Omental fat pad (tissue), 4 donors: ENCODE measurements around the gene RDH16. TPM values are rescaled to one million over a fixed set of nuclear protein-coding genes. Genes with fewer than 3 reads are reported as not detected.
"Not testable (repeated sequence)": the region's sequence is repeated elsewhere in the genome, so short reads cannot be mapped to it uniquely, and the experiment has no call there.

Experiments used
- ATAC-seq: fragments of 150-250 bp; one replicate; pipeline ENCODE4 v1.9.1; 2016; ENCODE audit warnings: mild to moderate bottlenecking, moderate library complexity; ENCODE audit not compliant: low FRiP score
- DNase-seq: peaks from one replicate; pipeline ENCODE4 v3.0.0-alpha.2; 2019; ENCODE audit warnings: low spot score
- total RNA-seq, 4 donors: library from RNA; depleted of rRNA; stranded (reverse); fragments of >200 nt; gene quantifications; one replicate each; pipeline ENCODE4 v1.1.0, GENCODE V29; 2016
- TF ChIP-seq, protein P1 (sequence below), 3 donors: fragments of 450-650 bp; IDR thresholded peaks; one replicate each; pipeline ENCODE4 v1.5.1; 2016 to 2017; ENCODE audit warnings: antibody characterized with exemption in 3 of 3, mild to moderate bottlenecking in 3 of 3, moderate library complexity in 2 of 3

Gene RDH16
- total RNA-seq, 4 donors from 2014 or later: 0.36 to 0.56 (median 0.47) TPM; not detected in 1

- DNase-seq (no peak), ATAC-seq (no peak)
- TF ChIP-seq, protein P1, sequence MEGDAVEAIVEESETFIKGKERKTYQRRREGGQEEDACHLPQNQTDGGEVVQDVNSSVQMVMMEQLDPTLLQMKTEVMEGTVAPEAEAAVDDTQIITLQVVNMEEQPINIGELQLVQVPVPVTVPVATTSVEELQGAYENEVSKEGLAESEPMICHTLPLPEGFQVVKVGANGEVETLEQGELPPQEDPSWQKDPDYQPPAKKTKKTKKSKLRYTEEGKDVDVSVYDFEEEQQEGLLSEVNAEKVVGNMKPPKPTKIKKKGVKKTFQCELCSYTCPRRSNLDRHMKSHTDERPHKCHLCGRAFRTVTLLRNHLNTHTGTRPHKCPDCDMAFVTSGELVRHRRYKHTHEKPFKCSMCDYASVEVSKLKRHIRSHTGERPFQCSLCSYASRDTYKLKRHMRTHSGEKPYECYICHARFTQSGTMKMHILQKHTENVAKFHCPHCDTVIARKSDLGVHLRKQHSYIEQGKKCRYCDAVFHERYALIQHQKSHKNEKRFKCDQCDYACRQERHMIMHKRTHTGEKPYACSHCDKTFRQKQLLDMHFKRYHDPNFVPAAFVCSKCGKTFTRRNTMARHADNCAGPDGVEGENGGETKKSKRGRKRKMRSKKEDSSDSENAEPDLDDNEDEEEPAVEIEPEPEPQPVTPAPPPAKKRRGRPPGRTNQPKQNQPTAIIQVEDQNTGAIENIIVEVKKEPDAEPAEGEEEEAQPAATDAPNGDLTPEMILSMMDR (IDR thresholded peaks at IDR 0.05): no peak
Observed at GRCh38 chr12:56979628-56980027, 22.2 kb upstream of the RDH16 start.

DNA sequence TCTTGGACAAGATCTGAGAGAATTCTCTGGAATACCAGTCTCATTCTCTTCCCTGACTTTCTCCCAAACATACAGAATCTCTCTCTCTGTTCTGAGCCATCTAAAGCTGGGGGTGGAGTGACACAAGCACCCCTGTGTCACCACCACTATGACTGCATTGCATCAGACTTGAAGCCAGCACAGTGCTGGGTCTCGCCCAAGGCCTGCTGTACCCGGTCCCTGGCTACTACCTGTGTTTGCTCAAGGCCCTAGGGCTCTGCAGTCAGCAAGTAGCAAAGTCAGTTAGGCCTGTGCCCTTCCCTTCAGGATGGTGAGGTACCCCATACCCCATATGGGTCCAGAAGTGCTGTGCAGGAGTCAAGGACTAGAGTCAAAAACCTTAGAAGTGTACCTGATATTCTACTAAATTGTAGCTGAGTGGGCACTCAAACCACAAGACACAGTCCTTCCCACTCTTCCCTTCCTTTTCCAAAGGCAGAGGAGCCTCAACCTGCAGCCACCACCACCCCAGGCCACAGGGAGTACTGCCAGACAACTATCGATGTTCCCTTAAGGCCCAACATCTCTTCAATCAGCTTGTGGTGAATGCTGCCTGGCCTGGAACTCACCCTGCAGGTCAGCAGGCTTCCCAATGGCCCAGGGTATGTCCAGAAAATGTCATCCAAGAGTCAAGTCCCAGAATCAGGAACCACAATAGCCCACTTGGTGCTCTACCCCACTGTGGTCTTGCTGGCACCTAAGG lies 21.2 kb upstream of the RDH16 start:
- TF ChIP-seq, protein P1 (IDR thresholded peaks at IDR 0.05): no peak
- ATAC-seq (no peak), DNase-seq (no peak)

DNA sequence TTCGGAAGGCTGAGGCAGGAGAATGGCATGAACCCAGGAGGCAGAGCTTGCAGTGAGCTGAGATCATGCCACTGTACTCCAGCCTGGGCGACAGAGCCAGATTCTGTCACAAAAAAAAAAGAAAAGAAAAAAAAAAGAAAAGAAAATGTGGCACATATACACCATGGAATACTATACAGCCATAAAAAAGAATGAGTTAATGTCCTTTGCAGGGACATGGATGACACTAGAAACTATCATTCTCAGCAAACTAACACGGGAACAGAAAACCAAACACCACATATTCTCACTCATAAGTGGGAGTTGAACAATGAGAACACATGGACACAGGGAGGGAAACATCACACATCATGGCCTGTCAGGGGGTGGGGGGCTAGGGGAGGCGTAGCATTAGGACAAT lies 20.0 kb upstream of the RDH16 start:
- DNase-seq, ATAC-seq: not testable (repeated sequence)

DNA sequence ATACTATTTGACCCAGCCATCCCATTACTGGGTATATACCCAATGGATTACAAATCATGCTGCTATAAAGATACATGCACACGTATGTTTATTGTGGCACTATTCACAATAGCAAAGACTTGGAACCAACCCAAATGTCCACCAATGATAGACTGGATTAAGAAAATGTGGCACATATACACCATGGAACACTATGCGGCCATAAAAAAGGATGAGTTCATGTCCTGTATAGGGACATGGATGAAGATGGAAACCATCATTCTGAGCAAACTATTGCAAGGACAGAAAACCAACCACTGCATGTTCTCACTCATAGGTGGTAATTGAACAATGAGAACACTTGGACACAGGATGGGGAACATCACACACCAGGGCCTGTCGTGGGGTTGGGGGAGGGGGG lies 16.8 kb upstream of the RDH16 start:
- DNase-seq, ATAC-seq: not testable (repeated sequence)

DNA sequence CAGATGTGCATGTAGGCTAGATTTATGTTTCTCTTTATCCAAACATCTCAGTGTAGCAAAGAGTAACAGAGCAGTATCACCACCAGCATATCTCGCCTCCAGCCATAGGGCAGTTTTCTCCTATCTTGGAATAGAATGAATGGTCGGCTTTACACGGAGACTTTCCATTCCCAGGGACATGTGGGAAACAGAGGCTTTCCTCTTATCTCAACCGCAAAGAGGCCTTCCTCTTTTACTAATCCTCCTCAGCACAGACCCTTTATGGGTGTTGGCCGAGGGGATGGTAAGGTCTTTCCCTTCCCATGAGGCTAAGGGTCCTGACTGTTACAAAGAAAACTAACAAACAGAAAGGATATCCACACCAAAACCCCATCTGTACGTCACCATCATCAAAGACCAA lies 11.5 kb upstream of the RDH16 start:
- not testable (repeated sequence) for ATAC-seq, DNase-seq

GRCh38 chr12:56965997-56966642 lies 8.7 kb upstream of the RDH16 start:
- ATAC-seq, DNase-seq: not testable (repeated sequence)

- ATAC-seq: not testable (repeated sequence)
Observed at GRCh38 chr12:56965124-56965523, 7.7 kb upstream of the RDH16 start.

DNA sequence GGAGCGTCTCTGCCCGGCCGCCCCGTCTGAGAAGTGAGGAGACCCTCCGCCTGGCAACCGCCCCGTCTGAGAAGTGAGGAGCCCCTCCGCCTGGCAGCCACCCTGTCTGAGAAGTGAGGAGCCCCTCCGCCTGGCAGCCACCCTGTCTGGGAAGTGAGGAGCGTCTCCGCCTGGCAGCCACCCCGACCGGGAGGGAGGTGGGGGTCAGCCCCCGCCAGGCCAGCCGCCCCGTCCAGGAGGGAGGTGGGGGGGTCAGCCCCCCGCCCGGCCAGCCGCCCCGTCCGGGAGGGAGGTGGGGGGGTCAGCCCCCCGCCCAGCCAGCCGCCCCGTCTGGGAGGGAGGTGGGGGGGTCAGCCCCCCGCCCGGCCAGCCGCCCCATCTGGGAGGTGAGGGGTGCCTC lies 6.1 kb upstream of the RDH16 start:
- not testable (repeated sequence) for DNase-seq, ATAC-seq

More at GRCh38 chr12:56965124-56965523, 7.7 kb upstream of the RDH16 start:
- not testable (repeated sequence) for DNase-seq

DNA sequence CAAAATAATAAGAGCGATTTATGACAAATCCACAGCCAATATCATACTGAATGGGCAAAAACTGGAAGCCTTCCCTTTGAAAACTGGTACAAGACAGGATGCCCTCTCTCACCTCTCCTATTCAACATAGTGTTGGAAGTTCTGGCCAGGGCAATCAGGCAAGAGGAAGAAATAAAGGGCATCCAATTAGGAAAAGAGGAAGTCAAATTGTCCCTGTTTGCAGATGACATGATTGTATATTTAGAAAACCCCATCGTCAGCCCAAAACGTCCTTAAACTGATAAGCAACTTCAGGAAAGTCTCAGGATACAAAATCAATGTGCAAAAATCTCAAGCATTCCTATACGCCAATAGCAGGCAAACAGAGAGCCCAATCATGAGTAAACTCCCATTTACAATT lies 4.8 kb upstream of the RDH16 start:
- DNase-seq, ATAC-seq: not testable (repeated sequence)

DNA sequence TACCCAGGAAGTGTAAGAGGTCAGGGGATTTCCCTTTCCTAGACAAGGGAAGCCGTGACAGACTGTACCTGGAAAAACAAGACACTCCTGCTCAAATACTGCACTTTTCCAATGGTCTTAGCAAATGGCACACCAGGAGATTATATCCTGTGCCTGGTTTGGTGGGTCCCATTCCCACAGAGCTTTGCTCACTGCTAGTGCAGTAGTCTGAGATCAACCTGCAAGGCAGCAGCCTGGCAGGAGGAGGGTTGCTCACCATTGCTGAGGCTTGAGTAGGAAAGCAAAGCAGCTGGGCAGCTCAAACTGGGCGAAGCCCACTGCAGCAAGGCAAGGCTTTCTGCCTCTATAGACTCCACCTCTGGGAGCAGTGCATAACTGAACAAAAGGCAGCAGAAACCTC lies 1.0 kb upstream of the RDH16 start:
- TF ChIP-seq, protein P1 (IDR thresholded peaks at IDR 0.05): no peak
- ATAC-seq: no peak
- no peak for DNase-seq
